GM12864 (cell line): ENCODE data around the gene ICAM2.
"Not testable (repeated sequence)": the region's sequence is repeated elsewhere in the genome, so short reads cannot be mapped to it uniquely, and the experiment has no call there.

ENCODE experiments used
- DNase-seq: peaks from one replicate; pipeline ENCODE4 v3.0.0-alpha.2; 2011; ENCODE audit warnings: low read depth
- H3K4me3 ChIP-seq: 2 replicates; pipeline ENCODE4 v1.5.1; 2011; ENCODE audit warnings: mild to moderate bottlenecking, low read depth, low read length, control low read depth
- TF ChIP-seq, protein P1 (sequence below): IDR thresholded peaks from 2 replicates; pipeline ENCODE4 v1.5.1; 2011; ENCODE audit warnings: low read depth, mild to moderate bottlenecking, moderate library complexity, low read length, control low read depth, inconsistent platforms; ENCODE audit errors: missing control alignments

The ICAM2 gene

GRCh38 chr17:64009571-64010402 lies 10.6 kb downstream of the ICAM2 start:
- TF ChIP-seq, protein P1, sequence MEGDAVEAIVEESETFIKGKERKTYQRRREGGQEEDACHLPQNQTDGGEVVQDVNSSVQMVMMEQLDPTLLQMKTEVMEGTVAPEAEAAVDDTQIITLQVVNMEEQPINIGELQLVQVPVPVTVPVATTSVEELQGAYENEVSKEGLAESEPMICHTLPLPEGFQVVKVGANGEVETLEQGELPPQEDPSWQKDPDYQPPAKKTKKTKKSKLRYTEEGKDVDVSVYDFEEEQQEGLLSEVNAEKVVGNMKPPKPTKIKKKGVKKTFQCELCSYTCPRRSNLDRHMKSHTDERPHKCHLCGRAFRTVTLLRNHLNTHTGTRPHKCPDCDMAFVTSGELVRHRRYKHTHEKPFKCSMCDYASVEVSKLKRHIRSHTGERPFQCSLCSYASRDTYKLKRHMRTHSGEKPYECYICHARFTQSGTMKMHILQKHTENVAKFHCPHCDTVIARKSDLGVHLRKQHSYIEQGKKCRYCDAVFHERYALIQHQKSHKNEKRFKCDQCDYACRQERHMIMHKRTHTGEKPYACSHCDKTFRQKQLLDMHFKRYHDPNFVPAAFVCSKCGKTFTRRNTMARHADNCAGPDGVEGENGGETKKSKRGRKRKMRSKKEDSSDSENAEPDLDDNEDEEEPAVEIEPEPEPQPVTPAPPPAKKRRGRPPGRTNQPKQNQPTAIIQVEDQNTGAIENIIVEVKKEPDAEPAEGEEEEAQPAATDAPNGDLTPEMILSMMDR = no peak
- H3K4me3 ChIP-seq = no peak overlapping the region
- DNase-seq = no peak

- no peak for DNase-seq
- TF ChIP-seq, protein P1 = no peak
- no peak overlapping the region for H3K4me3 ChIP-seq
Observed at GRCh38 chr17:64008830-64009229, 11.6 kb downstream of the ICAM2 start.

- no peak overlapping the region for H3K4me3 ChIP-seq
- TF ChIP-seq, protein P1 = no peak
- no peak for DNase-seq
Observed at GRCh38 chr17:64008346-64008745, 12.1 kb downstream of the ICAM2 start.

DNA sequence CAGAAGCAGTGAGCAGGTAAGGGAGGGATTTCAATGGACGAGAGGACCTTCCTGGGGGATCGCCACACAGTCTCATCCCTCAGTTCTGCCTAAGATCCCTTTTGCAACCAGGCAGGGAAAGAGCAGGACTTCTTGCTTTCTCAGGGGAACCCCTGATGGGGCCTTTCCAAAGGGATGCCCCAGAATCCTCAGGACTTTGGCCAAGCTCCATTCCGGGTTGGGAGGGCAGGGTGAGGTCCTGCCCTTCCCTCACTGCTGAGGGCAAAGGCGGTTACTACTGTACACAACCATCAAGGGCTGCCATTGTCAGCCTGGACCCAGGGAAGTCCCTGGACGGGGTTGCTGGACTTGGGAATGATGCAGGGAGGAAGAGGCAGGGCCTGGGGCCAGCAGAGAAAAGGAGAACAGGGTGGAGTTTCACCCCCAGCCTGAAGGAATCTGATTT lies 12.6 kb downstream of the ICAM2 start:
- TF ChIP-seq, protein P1 = no peak
- DNase-seq = no peak
- no peak overlapping the region for H3K4me3 ChIP-seq

DNA sequence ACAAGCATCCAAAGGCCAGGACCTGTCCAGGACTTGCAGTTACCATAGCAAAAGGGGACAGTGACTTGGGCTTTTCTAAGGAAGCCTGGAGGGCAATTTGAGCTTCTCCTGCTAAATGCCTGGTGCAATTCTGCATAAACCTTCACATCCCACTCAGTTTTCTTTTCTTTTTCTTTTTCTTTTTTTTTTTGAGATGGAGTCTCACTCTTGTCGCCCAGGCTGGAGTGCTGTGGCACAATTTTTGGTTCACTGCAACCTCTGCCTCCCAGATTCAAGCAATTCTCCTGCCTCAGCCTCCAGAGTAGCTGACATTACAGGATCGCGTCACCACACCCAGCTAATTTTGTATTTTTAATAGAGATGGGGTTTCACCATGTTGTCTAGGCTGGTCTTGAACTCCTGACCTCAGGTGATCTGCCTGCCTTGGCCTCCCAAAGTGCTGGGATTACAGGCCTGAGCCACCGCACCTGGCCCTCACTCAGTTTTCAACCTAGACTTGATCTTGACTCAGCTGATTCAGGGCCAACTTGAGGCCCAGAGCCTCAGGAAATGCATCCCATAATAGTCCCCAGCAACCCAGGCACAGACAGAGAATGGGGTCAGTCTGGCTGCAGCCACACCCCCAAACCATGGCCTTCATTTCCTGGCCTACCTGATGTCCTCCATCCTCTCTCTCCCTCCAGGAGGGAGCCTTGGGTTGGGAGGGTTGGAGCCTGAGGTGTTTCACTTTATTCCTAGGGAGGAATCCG lies 13.2 kb downstream of the ICAM2 start:
- not testable (repeated sequence) for DNase-seq, H3K4me3 ChIP-seq

DNA sequence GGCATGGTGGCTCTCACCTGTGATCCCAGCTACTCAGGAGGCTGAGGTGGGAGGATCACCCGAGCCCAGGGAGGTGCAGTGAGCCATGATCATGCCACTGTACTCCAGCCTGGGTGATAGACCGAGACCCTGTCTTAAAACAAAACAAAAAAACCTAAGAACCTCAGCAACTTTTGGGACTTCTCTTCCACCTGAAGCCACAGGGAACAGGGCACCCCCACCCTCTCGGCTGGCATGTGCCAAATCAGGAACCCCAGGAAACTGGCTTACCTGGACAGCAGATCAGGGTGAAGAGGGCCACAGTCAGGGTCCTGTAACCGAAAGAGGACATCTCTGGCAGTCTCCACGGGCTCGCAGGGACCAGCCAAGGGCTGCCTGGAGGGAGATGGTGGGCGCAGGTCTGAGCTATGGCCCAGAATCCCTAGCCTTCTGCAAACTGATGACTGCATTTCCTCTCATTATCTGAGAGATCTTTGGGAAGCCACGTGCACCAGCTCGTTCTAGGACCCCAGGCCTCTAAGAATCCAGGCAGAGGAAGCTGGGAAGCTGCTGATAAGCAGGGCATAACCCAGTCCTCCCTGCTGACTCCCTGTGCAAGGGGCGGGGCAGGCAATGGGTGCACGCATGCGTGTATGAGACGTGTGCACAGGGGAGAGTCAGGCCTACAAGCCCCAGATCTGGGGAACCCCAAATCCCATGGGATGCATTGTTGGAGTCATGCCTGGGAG lies 13.9 kb downstream of the ICAM2 start:
- TF ChIP-seq, protein P1 = no peak
- DNase-seq = no peak
- H3K4me3 ChIP-seq = no peak overlapping the region

- DNase-seq = no peak
- TF ChIP-seq, protein P1 = no peak
Observed at GRCh38 chr17:64005734-64006167, 14.7 kb downstream of the ICAM2 start.

More at GRCh38 chr17:64005734-64006167, 14.7 kb downstream of the ICAM2 start:
- H3K4me3 ChIP-seq = no peak overlapping the region
